T-helper 1 cell treated with Interleukin-12 subunit alpha and Interleukin-12 subunit beta and Interleukin-4 antibody, amounts not matched to agents 30 ng/mL and 1 ng/mL, for 36 hours (primary cell): ENCODE measurements around the gene OSTN. TPM values are rescaled to one million over a fixed set of nuclear protein-coding genes. Genes with fewer than 3 reads are reported as not detected.

ENCODE experiments used
- intact Hi-C: fragments of 100-400 bp; cut with micrococcal nuclease; formaldehyde crosslinking; loops from one replicate; pipeline ENCODE4 v1.15.1; 2024
- total RNA-seq: library from RNA; stranded (reverse); gene quantifications from 2 replicates; pipeline ENCODE4 v1.2.3, GENCODE V29; 2022

OSTN gene
- total RNA-seq, 1 donor from 2014 or later: not detected

DNA sequence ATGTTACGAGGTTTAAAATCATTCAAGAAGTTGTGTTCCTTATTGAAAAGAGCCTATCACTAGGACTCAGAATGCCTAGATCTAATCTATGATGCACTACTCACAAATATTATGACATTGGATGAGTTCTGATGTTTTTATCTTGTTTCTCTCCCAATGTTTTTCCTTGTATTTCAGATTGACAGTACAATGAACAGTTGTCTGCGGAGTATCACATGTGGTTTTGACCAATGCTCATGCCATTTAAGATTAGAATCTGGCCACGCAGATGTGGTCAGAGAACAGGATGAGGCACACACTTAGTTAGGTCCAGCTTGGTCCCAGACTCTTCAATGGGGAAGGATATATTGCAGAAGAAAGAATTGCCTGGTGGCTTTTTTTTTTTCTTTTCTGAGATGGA, 104.6 kb downstream of the OSTN start:
- intact Hi-C loops: no loop called here

DNA sequence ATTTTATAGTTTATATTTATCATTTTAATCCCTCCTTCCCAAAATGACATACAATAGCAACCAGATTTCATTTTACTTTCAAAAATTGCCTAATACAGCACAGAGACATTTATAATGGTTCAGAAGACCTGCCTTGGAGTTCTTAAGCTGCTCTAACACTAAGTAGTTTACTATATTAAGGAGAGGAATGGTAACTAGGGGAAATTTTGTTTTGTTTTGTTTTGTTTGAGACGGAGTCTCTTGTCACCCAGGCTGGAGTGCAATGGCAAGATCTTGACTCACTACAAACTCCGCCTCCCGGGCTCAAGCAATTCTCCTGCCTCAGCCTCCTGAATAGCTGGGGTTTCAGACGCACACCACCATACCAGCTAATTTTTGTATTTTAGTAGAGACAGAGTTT, 107.4 kb downstream of the OSTN start:
- intact Hi-C loops: no loop called here

GRCh38 chr3:191307341-191307740, 108.3 kb downstream of the OSTN start:
- intact Hi-C loops: no loop called here

- intact Hi-C loops: no loop called here
Observed at GRCh38 chr3:191313296-191313695, 114.3 kb downstream of the OSTN start.

DNA sequence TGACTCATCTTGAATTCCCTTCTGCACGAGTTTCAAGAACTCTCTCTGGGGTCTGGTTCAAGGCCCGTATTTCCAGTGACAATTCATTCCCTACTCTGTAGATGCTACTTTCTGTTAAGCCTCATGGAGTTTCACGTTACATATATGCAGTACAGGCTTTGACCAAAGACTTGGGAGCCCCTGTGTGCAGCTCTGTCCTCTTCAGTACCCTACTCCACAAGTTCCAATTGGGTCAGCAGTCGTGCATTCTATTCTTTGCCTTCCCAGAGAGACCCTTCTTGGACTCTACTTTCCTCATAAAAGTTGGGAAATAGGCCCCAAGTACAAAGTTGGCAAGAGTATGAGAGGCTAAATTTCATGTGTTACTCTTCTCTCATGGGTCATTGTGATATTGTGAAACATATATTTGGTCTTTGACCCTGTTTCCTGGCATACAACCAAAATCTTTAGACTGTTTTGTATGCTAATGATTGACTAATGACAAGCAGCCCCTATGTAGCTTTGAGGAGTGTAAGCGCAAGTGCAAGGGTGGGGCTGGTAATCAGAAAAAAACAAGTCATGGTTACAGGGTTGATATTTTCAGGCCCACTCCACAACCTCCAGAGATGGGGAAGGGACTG, 115.2 kb downstream of the OSTN start:
- intact Hi-C loops: no loop called here

Other genes with a start within 250 kb of the OSTN start
- gene CCDC50, start 130.2 kb downstream of the OSTN start, total RNA-seq: 19.2 and 20.2 TPM in 2 replicates
- not detected in 2 replicates for gene UTS2B, start 131.3 kb downstream of the OSTN start, total RNA-seq